GM12872 (cell line): ENCODE measurements around the gene SLC9A3.

Experiments used
- CTCF ChIP-seq: IDR thresholded peaks from 3 replicates; pipeline ENCODE4 v1.5.1; 2011; ENCODE audit warnings: low read depth, mild to moderate bottlenecking, low read length, moderate library complexity; ENCODE audit not compliant: insufficient read depth

SLC9A3 gene

GRCh38 chr5:524234-524972 lies at the start of gene SLC9A3:
TSS of gene SLC9A3 (minus strand) at chr5:524449.
- TF ChIP-seq CTCF = no peak

- TF ChIP-seq CTCF = no peak
Measured at GRCh38 chr5:573976-574375, 49.7 kb upstream of the SLC9A3 start.

DNA sequence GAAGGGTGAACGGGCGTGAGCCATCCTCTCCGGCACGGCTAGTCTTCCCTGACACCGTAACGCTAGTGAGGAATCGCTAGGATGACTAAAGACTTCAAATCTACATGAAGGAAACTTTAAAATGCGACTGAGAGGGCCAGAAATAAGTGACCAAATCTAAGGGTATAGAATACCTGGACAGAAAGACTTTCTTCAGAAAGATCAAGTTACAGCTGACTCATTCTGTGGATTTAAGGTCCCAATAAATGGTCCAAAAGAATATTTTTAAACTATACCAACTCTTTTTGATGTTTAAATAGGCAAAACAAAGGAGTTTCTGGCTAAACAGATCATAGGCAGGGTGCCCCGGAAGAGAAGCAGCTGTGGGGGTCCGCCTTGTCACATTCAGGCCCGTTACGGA lies 49.0 kb upstream of the SLC9A3 start:
- TF ChIP-seq CTCF = no peak

DNA sequence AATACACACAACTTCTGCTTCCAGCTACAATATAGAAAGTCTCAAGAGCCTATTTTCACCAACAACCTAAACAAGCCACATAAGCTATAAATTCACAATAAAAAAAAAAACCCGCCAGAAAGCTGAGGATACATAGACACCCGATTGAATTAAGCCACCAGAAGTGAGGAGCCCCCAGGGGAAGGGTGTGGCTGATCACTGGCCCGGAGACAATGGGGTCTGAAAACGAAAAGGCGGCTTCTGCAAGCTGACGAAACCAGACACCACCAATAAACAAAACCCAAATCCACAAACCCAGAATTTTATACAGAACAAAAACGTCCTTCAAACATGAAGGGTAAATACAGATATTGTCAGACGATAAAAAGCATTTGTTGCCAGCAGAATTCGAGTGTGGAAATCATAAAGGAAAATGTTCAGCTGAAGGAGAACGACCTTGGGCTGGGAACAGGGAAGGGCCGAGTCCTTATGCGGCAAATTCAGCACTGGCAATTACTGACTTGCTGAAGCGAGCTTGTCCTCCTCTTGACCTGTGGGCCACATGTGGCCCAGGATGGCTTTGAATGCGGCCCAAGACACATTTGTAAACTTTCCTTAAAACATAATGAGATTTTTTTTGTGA lies 48.3 kb upstream of the SLC9A3 start:
- no peak for TF ChIP-seq CTCF

GRCh38 chr5:571791-572190 lies 47.5 kb upstream of the SLC9A3 start:
- no peak for TF ChIP-seq CTCF

GRCh38 chr5:570886-571285 lies 46.6 kb upstream of the SLC9A3 start:
- no peak for TF ChIP-seq CTCF

DNA sequence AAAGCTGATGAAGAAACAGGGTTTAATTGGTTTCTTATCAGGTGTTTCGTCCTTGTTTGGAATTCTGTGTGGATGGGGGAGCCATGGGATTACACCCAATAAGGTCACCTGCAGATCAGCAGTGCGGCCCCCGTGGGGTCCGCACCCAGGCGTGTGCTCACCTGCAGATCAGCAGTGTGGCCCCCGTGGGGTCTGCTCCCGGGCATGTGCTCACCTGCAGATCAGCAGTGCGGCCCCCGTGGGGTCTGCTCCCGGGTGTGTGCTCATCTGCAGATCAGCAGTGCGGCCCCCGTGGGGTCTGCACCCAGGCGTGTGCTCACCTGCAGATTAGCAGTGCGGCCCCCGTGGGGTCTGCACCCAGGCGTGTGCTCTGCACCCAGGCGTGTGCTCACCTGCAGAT lies 46.2 kb upstream of the SLC9A3 start:
- no peak for TF ChIP-seq CTCF
